ENCODE results near the gene CALN1. TPM values are rescaled to one million over a fixed set of nuclear protein-coding genes. Genes with fewer than 3 reads are reported as not detected.
A peak's percentile ranks its signal among the peaks of the same experiment; 100 is the strongest.

The CALN1 gene
- total and polyA plus RNA-seq, 9 of the 15 experiments (the other 6 are each of a cell fraction or from before 2014, with no cell fraction given), result 1.4 to 7.5 (median 3.3) TPM

DNA sequence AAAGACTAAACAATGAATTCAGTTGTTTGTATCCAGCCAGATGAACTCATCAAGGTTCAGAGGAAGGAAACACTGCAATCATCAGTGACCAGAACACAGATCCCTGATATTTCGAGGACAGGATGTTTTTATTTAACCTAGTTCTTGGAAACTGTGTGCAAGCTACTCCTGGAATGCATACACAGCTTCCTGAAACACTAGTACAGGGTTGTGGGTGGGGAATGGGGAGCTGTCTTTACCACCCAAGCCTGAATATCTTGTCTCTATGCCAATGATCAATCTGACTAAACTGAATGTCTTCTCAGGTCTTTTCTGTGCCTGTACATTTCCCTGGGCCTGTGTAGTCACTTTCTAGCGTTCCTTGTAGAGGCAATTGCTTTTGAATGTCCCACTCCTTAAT lies 374.6 kb downstream of the CALN1 start:
- BruUV-seq (replicated peaks), result no TSS peak
- peak in 1 of 4 experiments; percentile 8 for DNase-seq (ENCODE audit: extremely low read depth in 1 of 4, low spot score in 3 of 4)
- no peak overlapping the region for H3K4me3 ChIP-seq
- H3K36me3 ChIP-seq (ENCODE audit: control insufficient read depth, insufficient read depth, low read length), result no peaks in the 10 kb centered on the region
- H3K79me2 ChIP-seq (ENCODE audit: control insufficient read depth, insufficient read depth, low read length), result no peaks in the 10 kb centered on the region
- no peaks in the 10 kb centered on the region for H3K4me1 ChIP-seq (replicated peaks in 1 of 2; ENCODE audit: control insufficient read depth in 2 of 2, insufficient read depth in 2 of 2, low read length in 2 of 2)
- no peak for ATAC-seq
- no peaks in the 10 kb centered on the region for H3K27me3 ChIP-seq (ENCODE audit: control insufficient read depth in 2 of 2, insufficient read depth in 2 of 2, low read length in 2 of 2)
- FAIRE-seq, result no peak
- no peaks in the 10 kb centered on the region for H3K9me3 ChIP-seq (replicated peaks; ENCODE audit: control insufficient read depth, insufficient read depth, low read depth, low read length)
- in situ Hi-C loops (cut with MboI) (no loop called here), intact Hi-C loops (cut with micrococcal nuclease) (no loop called here)
- H3K27ac ChIP-seq (ENCODE audit: extremely low read depth, low read depth, low read length), result no peak overlapping the region
- no peak overlapping the region for H3K9ac ChIP-seq (ENCODE audit: insufficient read depth in 1 of 2, low read depth in 2 of 2, low read length in 2 of 2)
- TF ChIP-seq SIN3A (IDR thresholded peaks at IDR 0.05; ENCODE audit: borderline replicate concordance in 2 of 2, control insufficient read depth in 1 of 2, low read depth in 2 of 2, low read length in 2 of 2) (no peak), DPF2 (IDR thresholded peaks at IDR 0.05) (no peak), CHCHD3 (CRISPR knock-in tag; IDR thresholded peaks at IDR 0.05) (no peak), ZNF224 (CRISPR knock-in tag; IDR thresholded peaks at IDR 0.05) (no peak), ZBTB7A (IDR thresholded peaks at IDR 0.05; ENCODE audit: borderline replicate concordance, control insufficient read depth, low read depth, low read length) (no peak), CREB1 (IDR thresholded peaks at IDR 0.05) (no peak), CREB1 (CRISPR knock-in tag; IDR thresholded peaks at IDR 0.05) (no peak)
- TF ChIP-seq, protein P1, sequence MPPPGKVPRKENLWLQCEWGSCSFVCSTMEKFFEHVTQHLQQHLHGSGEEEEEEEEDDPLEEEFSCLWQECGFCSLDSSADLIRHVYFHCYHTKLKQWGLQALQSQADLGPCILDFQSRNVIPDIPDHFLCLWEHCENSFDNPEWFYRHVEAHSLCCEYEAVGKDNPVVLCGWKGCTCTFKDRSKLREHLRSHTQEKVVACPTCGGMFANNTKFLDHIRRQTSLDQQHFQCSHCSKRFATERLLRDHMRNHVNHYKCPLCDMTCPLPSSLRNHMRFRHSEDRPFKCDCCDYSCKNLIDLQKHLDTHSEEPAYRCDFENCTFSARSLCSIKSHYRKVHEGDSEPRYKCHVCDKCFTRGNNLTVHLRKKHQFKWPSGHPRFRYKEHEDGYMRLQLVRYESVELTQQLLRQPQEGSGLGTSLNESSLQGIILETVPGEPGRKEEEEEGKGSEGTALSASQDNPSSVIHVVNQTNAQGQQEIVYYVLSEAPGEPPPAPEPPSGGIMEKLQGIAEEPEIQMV (tag; conservative IDR thresholded peaks at IDR 0.05; ENCODE audit: low read depth), result no peak
- CTCF ChIA-PET (ENCODE audit: low intra/inter-chr PET ratio), result no interaction called here
- WGBS (ENCODE audit: insufficient coverage, low coverage, missing lambda C conversion rate), result 3% methylated on average over 2 of the region's 2 CpGs
- H2AFZ ChIP-seq (ENCODE audit: low read depth, low read length), result no peak overlapping the region
- H3K9me1 ChIP-seq (ENCODE audit: control insufficient read depth, insufficient read depth, low read length), result no peaks in the 10 kb centered on the region
- no peaks in the 10 kb centered on the region for H4K20me1 ChIP-seq (replicated peaks; ENCODE audit: control insufficient read depth, insufficient read depth, low read length)
- H3K4me2 ChIP-seq (ENCODE audit: insufficient read depth, low read length), result no peak overlapping the region
- POLR2A ChIA-PET, result interaction anchor here (0.6 kb wide), 1 partner anchor 86 kb away, joined by 3 read pairs; no protein-coding TSS in a partner anchor
